Measurements from ENCODE around the gene FBXO33.

DNA sequence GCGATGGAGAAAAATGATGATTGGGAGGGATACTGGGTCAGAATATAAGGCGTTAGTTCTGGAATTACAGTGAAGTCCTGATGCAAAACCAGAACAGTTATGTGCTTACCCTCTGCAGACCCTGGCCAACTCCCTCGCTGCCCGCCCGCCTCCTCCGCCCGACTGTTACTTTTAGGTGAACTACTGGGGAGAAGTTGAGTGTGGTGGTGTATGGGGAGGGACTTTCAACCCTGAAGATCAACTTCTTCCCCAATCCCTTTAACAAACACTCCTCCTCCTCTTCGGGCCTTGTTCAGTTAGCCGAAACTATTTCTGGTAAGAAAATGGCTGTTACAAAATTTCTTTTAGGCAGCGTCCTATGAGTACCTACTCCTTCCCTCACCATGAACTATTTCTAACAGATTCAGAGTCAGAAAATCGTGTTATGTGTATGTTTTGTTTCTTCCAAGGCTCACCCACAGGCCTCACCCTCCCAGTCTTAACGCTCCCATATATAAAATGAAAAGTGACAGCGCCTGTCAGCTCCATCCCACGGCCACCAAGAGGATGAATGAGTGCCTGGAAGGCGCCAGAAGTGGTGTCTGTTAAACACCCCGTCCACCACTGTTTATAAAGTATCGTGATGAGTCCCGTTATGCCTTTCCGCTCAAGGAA, 1.3 kb downstream of the FBXO33 start:
- no peak for TF ChIP-seq USF2 (IDR thresholded peaks at IDR 0.05)
- no peak for TF ChIP-seq CTCF (IDR thresholded peaks at IDR 0.05)
- TF ChIP-seq, protein P1, sequence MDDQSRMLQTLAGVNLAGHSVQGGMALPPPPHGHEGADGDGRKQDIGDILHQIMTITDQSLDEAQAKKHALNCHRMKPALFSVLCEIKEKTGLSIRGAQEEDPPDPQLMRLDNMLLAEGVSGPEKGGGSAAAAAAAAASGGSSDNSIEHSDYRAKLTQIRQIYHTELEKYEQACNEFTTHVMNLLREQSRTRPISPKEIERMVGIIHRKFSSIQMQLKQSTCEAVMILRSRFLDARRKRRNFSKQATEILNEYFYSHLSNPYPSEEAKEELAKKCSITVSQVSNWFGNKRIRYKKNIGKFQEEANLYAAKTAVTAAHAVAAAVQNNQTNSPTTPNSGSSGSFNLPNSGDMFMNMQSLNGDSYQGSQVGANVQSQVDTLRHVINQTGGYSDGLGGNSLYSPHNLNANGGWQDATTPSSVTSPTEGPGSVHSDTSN (IDR thresholded peaks at IDR 0.05): no peak

Data from A549 (cell line).